ENCODE data around the gene GGA3. TPM values are rescaled to one million over a fixed set of nuclear protein-coding genes. Genes with fewer than 3 reads are reported as not detected.

The GGA3 gene
- total RNA-seq, 4 donors from 2014 or later: 31.3 to 42.3 (median 35.3) TPM

GRCh38 chr17:75238020-75238580, 23.3 kb downstream of the GGA3 start:
- DNase-seq: no peak
- Histone ChIP-seq H3K4me3 (no peak overlapping the region), H3K9me3 (no peaks in the 10 kb centered on the region), H3K4me1 (peaks cover 9 to 33% of the 10 kb centered on the region in 2 donors), H3K36me3 (peaks cover 0 to 78% of the 10 kb centered on the region in 2 donors), H3K27me3 (no peaks in the 10 kb centered on the region), H3K27ac (peak overlapping the region; percentile 66 to 87 (median 76))
- intact Hi-C loops (cut with DNase I; ENCODE audit: low total_unique reads): no loop called here
- TF ChIP-seq CTCF (IDR thresholded peaks at IDR 0.05 in 4 of 5, conservative IDR thresholded peaks at IDR 0.05 in 1 of 5) (no peak), POLR2A (IDR thresholded peaks at IDR 0.05) (no peak)
- in situ Hi-C loops (cut with MboI; ENCODE audit: low sequenced_read_pairs in 4 of 4): no loop called here
- ATAC-seq: no peak

- H3K36me3 ChIP-seq: peaks cover 0 to 78% of the 10 kb centered on the region in 2 donors
- H3K27ac ChIP-seq: peak overlapping the region; percentile 66 to 87 (median 76)
- intact Hi-C loops (cut with DNase I; ENCODE audit: low total_unique reads): no loop called here
- peaks cover 9 to 30% of the 10 kb centered on the region in 2 donors for H3K4me1 ChIP-seq
- ATAC-seq (peak; percentile 70 to 75), DNase-seq (peak; percentile 49 to 83)
- in situ Hi-C loops (cut with MboI; ENCODE audit: low sequenced_read_pairs in 4 of 4): no loop called here
- H3K9me3 ChIP-seq: no peaks in the 10 kb centered on the region
- H3K27me3 ChIP-seq: no peaks in the 10 kb centered on the region
- H3K4me3 ChIP-seq: no peak overlapping the region
- no peak for TF ChIP-seq CTCF (IDR thresholded peaks at IDR 0.05 in 4 of 5, conservative IDR thresholded peaks at IDR 0.05 in 1 of 5)
- TF ChIP-seq POLR2A (IDR thresholded peaks at IDR 0.05): no peak
Measured at GRCh38 chr17:75237100-75238014, 24.0 kb downstream of the GGA3 start.

GRCh38 chr17:75232786-75233185, 28.6 kb downstream of the GGA3 start:
- Histone ChIP-seq H3K27ac (no peak overlapping the region), H3K9me3 (no peaks in the 10 kb centered on the region), H3K4me1 (peaks cover 0 to 15% of the 10 kb centered on the region in 2 donors), H3K4me3 (no peak overlapping the region), H3K36me3 (peaks cover 0 to 66% of the 10 kb centered on the region in 2 donors), H3K27me3 (no peaks in the 10 kb centered on the region)
- DNase-seq: no peak
- in situ Hi-C loops (cut with MboI; ENCODE audit: low sequenced_read_pairs in 4 of 4): no loop called here
- intact Hi-C loops (cut with DNase I; ENCODE audit: low total_unique reads): no loop called here
- ATAC-seq: no peak
- TF ChIP-seq CTCF (IDR thresholded peaks at IDR 0.05 in 4 of 5, conservative IDR thresholded peaks at IDR 0.05 in 1 of 5): no peak
- TF ChIP-seq POLR2A (IDR thresholded peaks at IDR 0.05): no peak

GRCh38 chr17:75231741-75232464, 29.5 kb downstream of the GGA3 start:
- Histone ChIP-seq H3K4me1 (peaks cover 0 to 6% of the 10 kb centered on the region in 2 donors), H3K4me3 (no peak overlapping the region), H3K27me3 (no peaks in the 10 kb centered on the region), H3K36me3 (peaks cover 0 to 67% of the 10 kb centered on the region in 2 donors), H3K9me3 (no peaks in the 10 kb centered on the region), H3K27ac (no peak overlapping the region)
- intact Hi-C loops (cut with DNase I; ENCODE audit: low total_unique reads) (no loop called here), in situ Hi-C loops (cut with MboI; ENCODE audit: low sequenced_read_pairs in 4 of 4) (no loop called here)
- ATAC-seq (no peak), DNase-seq (no peak)
- TF ChIP-seq POLR2A (IDR thresholded peaks at IDR 0.05) (no peak), CTCF (IDR thresholded peaks at IDR 0.05 in 4 of 5, conservative IDR thresholded peaks at IDR 0.05 in 1 of 5) (no peak)
